Panc1 (cell line): ENCODE data around the gene FSD1L. TPM values are rescaled to one million over a fixed set of nuclear protein-coding genes. Genes with fewer than 3 reads are reported as not detected.

Experiments
- ATAC-seq: fragments of 200-7000 bp; cut with Tn5 transposase; 2 replicates; pipeline ENCODE4 v1.9.1; 2020; ENCODE audit warnings: mild to moderate bottlenecking, moderate library complexity
- BruUV-seq: library from RNA; stranded (reverse); fragments of 400-500 nt; replicated peaks from 2 replicates; lab custom pipeline; 2021; lab: Mats Ljungman, UMichigan
- CTCF ChIA-PET: fragments of 300-600 bp; sonication (Branson Sonifier 250); formaldehyde crosslinking; loops from one replicate; lab custom pipeline; 2022; ENCODE audit warnings: antibody characterized with exemption; lab: Charles Lee
- POLR2A ChIA-PET: fragments of 300-600 bp; sonication (Branson Sonifier 250); formaldehyde crosslinking; loops from one replicate; lab custom pipeline; 2022; ENCODE audit warnings: antibody characterized with exemption; lab: Charles Lee
- DNase-seq: peaks from one replicate; pipeline ENCODE4 v3.0.0-alpha.2; 2010; ENCODE audit warnings: low read depth, low spot score
- H3K27ac ChIP-seq: 2 replicates; pipeline ENCODE4 v1.5.1; 2011; ENCODE audit warnings: mild to moderate bottlenecking, low read length, inconsistent platforms
- H3K27me3 ChIP-seq: fragments of 200-500 bp; sonication (Bioruptor generic); 2 replicates; pipeline ENCODE4 v1.6.0; 2014; ENCODE audit warnings: low read length, inconsistent platforms; ENCODE audit not compliant: control insufficient read depth, insufficient read depth
- H3K36me3 ChIP-seq: fragments of 200-500 bp; sonication (Bioruptor generic); 2 replicates; pipeline ENCODE4 v1.5.1; 2014; ENCODE audit warnings: inconsistent platforms, mild to moderate bottlenecking, low read length, moderate library complexity; ENCODE audit not compliant: control insufficient read depth, insufficient read depth
- H3K4me1 ChIP-seq: 2 replicates; pipeline ENCODE4 v1.5.1; 2011; ENCODE audit warnings: inconsistent platforms, mild to moderate bottlenecking, low read length, moderate library complexity; ENCODE audit not compliant: control insufficient read depth, insufficient read depth
- H3K4me3 ChIP-seq, 2 experiments: 2 replicates each; pipeline ENCODE4 v1.5.1; 2011 to 2012; ENCODE audit warnings: low read depth in 2 of 2, low read length in 2 of 2, mild to moderate bottlenecking in 2 of 2, inconsistent platforms in 1 of 2, moderate library complexity in 1 of 2
- H3K9me3 ChIP-seq: fragments of 200-500 bp; sonication (Bioruptor generic); 2 replicates; pipeline ENCODE4 v1.5.1; 2014; ENCODE audit warnings: low read depth, mild to moderate bottlenecking, inconsistent platforms, low read length, moderate library complexity; ENCODE audit not compliant: control insufficient read depth, insufficient read depth
- CTCF ChIP-seq: fragments of 450-650 bp; IDR thresholded peaks from 2 replicates; pipeline ENCODE4 v1.5.1; 2017; ENCODE audit warnings: mild to moderate bottlenecking
- POLR2AphosphoS5 ChIP-seq: IDR thresholded peaks from 2 replicates; pipeline ENCODE4 v1.6.1; 2012; ENCODE audit warnings: mild to moderate bottlenecking, low read depth, low read length, moderate library complexity
- REST ChIP-seq, 2 experiments: IDR thresholded peaks; 2 replicates each; pipeline ENCODE4 v1.6.1; 2011 to 2012; ENCODE audit warnings: low read depth in 2 of 2, control low read depth in 1 of 2, low read length in 1 of 2, mild to moderate bottlenecking in 1 of 2, moderate library complexity in 1 of 2; ENCODE audit not compliant: insufficient read depth in 1 of 2
- SIN3A ChIP-seq: IDR thresholded peaks from 2 replicates; pipeline ENCODE4 v1.6.1; 2012; ENCODE audit warnings: low read depth, mild to moderate bottlenecking, low read length, moderate library complexity, borderline replicate concordance; ENCODE audit not compliant: insufficient read depth
- TCF7L2 ChIP-seq: IDR thresholded peaks from 2 replicates; pipeline ENCODE4 v1.6.1; 2011; ENCODE audit warnings: mild to moderate bottlenecking, low read depth, low read length, inconsistent platforms
- in situ Hi-C: cut with HindIII; loops from 2 replicates; pipeline ENCODE4 v1.10.0; 2016; ENCODE audit warnings: low sequenced_read_pairs, low pct_unique_long_range_greater_than_20kb
- intact Hi-C: fragments of 100-400 bp; cut with micrococcal nuclease; formaldehyde crosslinking; loops from one replicate; pipeline ENCODE4 v1.10.0; 2022; ENCODE audit not compliant: unreplicated experiment
- total RNA-seq: library from RNA; stranded (reverse); gene quantifications from one replicate; pipeline ENCODE4 v1.2.1, GENCODE V29; 2021; ENCODE audit not compliant: unreplicated experiment

Gene FSD1L
- total RNA-seq, 1 experiment from 2014 or later = 5.1 TPM

- Histone ChIP-seq H3K27me3 (no peaks in the 10 kb centered on the region), H3K36me3 (no peaks in the 10 kb centered on the region), H3K27ac (no peak overlapping the region), H3K4me3 (no peak overlapping the region), H3K4me1 (no peaks in the 10 kb centered on the region), H3K9me3 (no peaks in the 10 kb centered on the region; the same call in 1 of the 2 replicates)
- ATAC-seq (no peak), DNase-seq (no peak)
- CTCF ChIA-PET = no interaction called here
- in situ Hi-C loops (no loop called here), intact Hi-C loops (no loop called here)
- POLR2A ChIA-PET = no interaction called here
- TF ChIP-seq REST (IDR thresholded peaks at IDR 0.05; ENCODE audit: insufficient read depth in 1 of 2, low read depth in 2 of 2, low read length in 1 of 2) (no peak), TCF7L2 (no peak), CTCF (no peak)
- BruUV-seq = no TSS peak
Measured at GRCh38 chr9:105455836-105456475, 8.1 kb downstream of the FSD1L start.

GRCh38 chr9:105457560-105458294, 9.9 kb downstream of the FSD1L start:
- H3K9me3 ChIP-seq = no peaks in the 10 kb centered on the region; the same call in 1 of the 2 replicates
- no peak for ATAC-seq
- intact Hi-C loops = no loop called here

GRCh38 chr9:105458404-105458803, 10.6 kb downstream of the FSD1L start:
- no TSS peak for BruUV-seq
- POLR2A ChIA-PET = no interaction called here
- no peak overlapping the region for H3K4me3 ChIP-seq
- DNase-seq = no peak
- in situ Hi-C loops (no loop called here), intact Hi-C loops (no loop called here)
- TF ChIP-seq CTCF = no peak
- no peak for TF ChIP-seq TCF7L2
- no peak for TF ChIP-seq POLR2AphosphoS5
- no peak for TF ChIP-seq SIN3A
- no peak for TF ChIP-seq REST (IDR thresholded peaks at IDR 0.05; ENCODE audit: insufficient read depth in 1 of 2, low read depth in 2 of 2, low read length in 1 of 2)
- CTCF ChIA-PET = no interaction called here
- no peak overlapping the region for H3K27ac ChIP-seq
- no peaks in the 10 kb centered on the region for H3K4me1 ChIP-seq
- no peaks in the 10 kb centered on the region; the same call in 1 of the 2 replicates for H3K9me3 ChIP-seq
- ATAC-seq = no peak
- no peaks in the 10 kb centered on the region for H3K36me3 ChIP-seq
- H3K27me3 ChIP-seq = no peaks in the 10 kb centered on the region

More at GRCh38 chr9:105457560-105458294, 9.9 kb downstream of the FSD1L start:
- TF ChIP-seq TCF7L2 (no peak), POLR2AphosphoS5 (no peak), SIN3A (no peak)
- BruUV-seq = no TSS peak
- in situ Hi-C loops = no loop called here
- Histone ChIP-seq H3K27ac (no peak overlapping the region), H3K27me3 (no peaks in the 10 kb centered on the region), H3K36me3 (no peaks in the 10 kb centered on the region), H3K4me1 (no peaks in the 10 kb centered on the region), H3K4me3 (no peak overlapping the region)
- ChIA-PET POLR2A (no interaction called here), CTCF (no interaction called here)
- no peak for DNase-seq
